IMR-90 (cell line): ENCODE results near the gene ADAMTS18. TPM values are rescaled to one million over a fixed set of nuclear protein-coding genes. Genes with fewer than 3 reads are reported as not detected.

ENCODE experiments used
- ATAC-seq: fragments of 200-7000 bp; cut with Tn5 transposase; 2 replicates; pipeline ENCODE4 v1.9.1; 2020; ENCODE audit warnings: low read depth, mild to moderate bottlenecking, moderate library complexity
- BruUV-seq: library from RNA; stranded (reverse); fragments of 400-500 nt; replicated peaks from 2 replicates; lab custom pipeline; 2021; lab: Mats Ljungman, UMichigan
- CTCF ChIA-PET: fragments of 300-600 bp; formaldehyde crosslinking; extraction: SDS; loops from one replicate; lab custom pipeline; 2021; ENCODE audit warnings: antibody characterized with exemption; lab: Yijun Ruan, JAX
- POLR2A ChIA-PET: fragments of 300-600 bp; sonication (Branson Sonifier 250); formaldehyde crosslinking; loops from one replicate; lab custom pipeline; 2022; ENCODE audit warnings: antibody characterized with exemption; ENCODE audit not compliant: unreplicated experiment; lab: Charles Lee
- DNase-seq: peaks from one replicate; pipeline ENCODE4 v3.0.0; 2013
- H2AFZ ChIP-seq: replicated peaks from 2 replicates; pipeline ENCODE3; 2013; ENCODE audit warnings: low read length, mild to moderate bottlenecking; ENCODE audit not compliant: poor library complexity
- H2AK5ac ChIP-seq: 2 replicates; pipeline ENCODE4 v1.6.1; 2013; ENCODE audit warnings: low read depth, low read length, inconsistent platforms
- H2AK9ac ChIP-seq: replicated peaks from 2 replicates; pipeline ENCODE3; 2013; ENCODE audit warnings: mild to moderate bottlenecking, low read depth, low read length, moderate library complexity; ENCODE audit not compliant: poor library complexity
- H2BK120ac ChIP-seq: 2 replicates; pipeline ENCODE4 v1.6.1; 2013; ENCODE audit warnings: low read depth, low read length, inconsistent platforms
- H2BK15ac ChIP-seq: 3 replicates; pipeline ENCODE4 v1.6.1; 2013; ENCODE audit warnings: low read depth, low read length, inconsistent platforms
- H2BK20ac ChIP-seq: 2 replicates; pipeline ENCODE4 v1.6.1; 2013; ENCODE audit warnings: low read depth, mild to moderate bottlenecking, inconsistent platforms, low read length, moderate library complexity
- H2BK5ac ChIP-seq: 2 replicates; pipeline ENCODE4 v1.6.1; 2013; ENCODE audit warnings: mild to moderate bottlenecking, low read depth, low read length, inconsistent platforms; ENCODE audit not compliant: poor library complexity, severe bottlenecking
- H3K14ac ChIP-seq: replicated peaks from 2 replicates; pipeline ENCODE4 v1.6.1; 2013; ENCODE audit warnings: low read depth, low read length, inconsistent platforms
- H3K18ac ChIP-seq: 2 replicates; pipeline ENCODE4 v1.6.1; 2013; ENCODE audit warnings: low read depth, low read length, control low read depth
- H3K23ac ChIP-seq: 2 replicates; pipeline ENCODE4 v1.6.1; 2013; ENCODE audit warnings: low read depth, low read length, inconsistent platforms
- H3K27ac ChIP-seq: 2 replicates; pipeline ENCODE4 v1.5.1; 2013; ENCODE audit warnings: mild to moderate bottlenecking, control low read depth, low read length; ENCODE audit not compliant: insufficient read depth
- H3K27me3 ChIP-seq: 2 replicates; pipeline ENCODE4 v1.6.1; 2013; ENCODE audit warnings: low read length; ENCODE audit not compliant: control insufficient read depth, insufficient read depth
- H3K36me3 ChIP-seq: 2 replicates; pipeline ENCODE4 v1.6.1; 2013; ENCODE audit warnings: low read length, mixed read lengths; ENCODE audit not compliant: control insufficient read depth, insufficient read depth
- H3K4ac ChIP-seq: 2 replicates; pipeline ENCODE4 v1.6.1; 2013; ENCODE audit warnings: low read depth, low read length, inconsistent platforms
- H3K4me1 ChIP-seq: 2 replicates; pipeline ENCODE4 v1.6.1; 2013; ENCODE audit warnings: low read length, mixed read lengths; ENCODE audit not compliant: control insufficient read depth, insufficient read depth
- H3K4me2 ChIP-seq: 2 replicates; pipeline ENCODE4 v1.6.1; 2013; ENCODE audit warnings: low read depth, mild to moderate bottlenecking, control low read depth, low read length, moderate library complexity
- H3K4me3 ChIP-seq: 2 replicates; pipeline ENCODE4 v1.5.1; 2013; ENCODE audit warnings: low read depth, mild to moderate bottlenecking, control low read depth, low read length, moderate library complexity; ENCODE audit not compliant: insufficient read depth
- H3K56ac ChIP-seq: 2 replicates; pipeline ENCODE4 v1.6.1; 2013; ENCODE audit warnings: low read length, inconsistent platforms; ENCODE audit not compliant: insufficient read depth; ENCODE audit errors: extremely low read depth
- H3K79me1 ChIP-seq, 2 experiments: 2 replicates each; pipeline ENCODE4 v1.6.1; 2013; ENCODE audit warnings: low read length in 2 of 2, inconsistent platforms in 1 of 2, low read depth in 1 of 2
- H3K9ac ChIP-seq: 2 replicates; pipeline ENCODE4 v1.6.1; 2013; ENCODE audit warnings: low read depth, low read length, control low read depth
- H3K9me1 ChIP-seq: 2 replicates; pipeline ENCODE4 v1.6.1; 2013; ENCODE audit warnings: low read length, inconsistent platforms; ENCODE audit not compliant: insufficient read depth
- H3K9me3 ChIP-seq: 2 replicates; pipeline ENCODE4 v1.6.1; 2013; ENCODE audit warnings: low read length; ENCODE audit not compliant: control insufficient read depth, insufficient read depth
- H4K20me1 ChIP-seq: 2 replicates; pipeline ENCODE4 v1.6.1; 2013; ENCODE audit warnings: low read length, inconsistent platforms; ENCODE audit not compliant: insufficient read depth
- H4K5ac ChIP-seq: 2 replicates; pipeline ENCODE4 v1.6.1; 2013; ENCODE audit warnings: mild to moderate bottlenecking, low read depth, low read length, control low read depth
- H4K8ac ChIP-seq, 2 experiments: 2 replicates each; pipeline ENCODE4 v1.6.1; 2013; ENCODE audit warnings: low read depth in 2 of 2, low read length in 2 of 2, control low read depth in 1 of 2, inconsistent platforms in 1 of 2
- H4K91ac ChIP-seq: 2 replicates; pipeline ENCODE4 v1.6.1; 2013; ENCODE audit warnings: low read depth, low read length, inconsistent platforms; ENCODE audit not compliant: insufficient read depth
- BHLHE40 ChIP-seq: fragments of 150-350 bp; IDR thresholded peaks from 2 replicates; pipeline ENCODE4 v1.6.1; 2016; ENCODE audit warnings: mild to moderate bottlenecking, low read depth, low read length
- CEBPB ChIP-seq: IDR thresholded peaks from 2 replicates; pipeline ENCODE4 v1.6.1; 2012; ENCODE audit warnings: low read depth, low read length, improper control_type of control experiment
- CHD1 ChIP-seq: IDR thresholded peaks from 2 replicates; pipeline ENCODE4 v1.6.1; 2012; ENCODE audit warnings: low read depth, low read length, improper control_type of control experiment
- CTCF ChIP-seq: conservative IDR thresholded peaks from 2 replicates; pipeline ENCODE4 v1.5.1; 2012; ENCODE audit warnings: mild to moderate bottlenecking, low read depth, low read length, improper control_type of control experiment
- ELK1 ChIP-seq: fragments of 150-350 bp; IDR thresholded peaks from 2 replicates; pipeline ENCODE4 v1.6.1; 2016; ENCODE audit warnings: low read depth, mild to moderate bottlenecking, low read length, moderate library complexity, borderline replicate concordance
- FOS ChIP-seq: fragments of 150-350 bp; IDR thresholded peaks from 2 replicates; pipeline ENCODE4 v1.6.1; 2016; ENCODE audit warnings: low read depth, low read length
- MAFK ChIP-seq: IDR thresholded peaks from 2 replicates; pipeline ENCODE4 v1.6.1; 2012; ENCODE audit warnings: low read depth, low read length, improper control_type of control experiment
- MAZ ChIP-seq: IDR thresholded peaks from 2 replicates; pipeline ENCODE4 v1.6.1; 2012; ENCODE audit warnings: low read depth, mild to moderate bottlenecking, low read length, improper control_type of control experiment, moderate library complexity, borderline replicate concordance
- MXI1 ChIP-seq: IDR thresholded peaks from 2 replicates; pipeline ENCODE4 v1.6.1; 2012; ENCODE audit warnings: low read depth, mild to moderate bottlenecking, low read length, moderate library complexity, borderline replicate concordance
- NFE2L2 ChIP-seq: fragments of 150-350 bp; IDR thresholded peaks from 2 replicates; pipeline ENCODE4 v1.6.1; 2016; ENCODE audit warnings: low read depth, mild to moderate bottlenecking, low read length
- POLR2A ChIP-seq: IDR thresholded peaks from 2 replicates; pipeline ENCODE4 v1.6.1; 2012; ENCODE audit warnings: mild to moderate bottlenecking, low read depth, low read length
- RAD21 ChIP-seq: IDR thresholded peaks from 2 replicates; pipeline ENCODE4 v1.6.1; 2012; ENCODE audit warnings: low read length, improper control_type of control experiment
- RCOR1 ChIP-seq: IDR thresholded peaks from 2 replicates; pipeline ENCODE4 v1.6.1; 2012; ENCODE audit warnings: mild to moderate bottlenecking, low read length, improper control_type of control experiment; ENCODE audit not compliant: insufficient replicate concordance
- RFX5 ChIP-seq: IDR thresholded peaks from 2 replicates; pipeline ENCODE4 v1.8.0; 2012; ENCODE audit warnings: low read depth, mild to moderate bottlenecking, low read length, moderate library complexity
- SMC3 ChIP-seq: fragments of 150-350 bp; IDR thresholded peaks from 2 replicates; pipeline ENCODE4 v1.6.1; 2016; ENCODE audit warnings: low read depth, mild to moderate bottlenecking, antibody characterized with exemption, low read length, moderate library complexity
- USF2 ChIP-seq: fragments of 150-350 bp; IDR thresholded peaks from 2 replicates; pipeline ENCODE4 v1.6.1; 2017; ENCODE audit warnings: mild to moderate bottlenecking, antibody characterized with exemption, low read length, low read depth
- WGBS, 2 experiments: methylation state at CpG; one replicate each; pipeline versions ENCODE4 v1.1.5 to v1.1.7; 2013; ENCODE audit warnings: missing lambda C conversion rate in 2 of 2; ENCODE audit not compliant: insufficient read length in 1 of 2; ENCODE audit errors: extremely low coverage in 2 of 2; 5-methylcytosine and 5-hydroxymethylcytosine counted together
- dilution Hi-C: fragments of 300-500 bp; cut with HindIII; formaldehyde crosslinking; loops from one replicate; pipeline ENCODE4 v1.14.3; 2018; ENCODE audit warnings: low sequenced_read_pairs; ENCODE audit not compliant: unreplicated experiment
- in situ Hi-C: fragments of 300-500 bp; cut with MboI; formaldehyde crosslinking; loops from 3 replicates; pipeline ENCODE4 v1.14.3; 2019; ENCODE audit warnings: low sequenced_read_pairs, inconsistent platforms, mixed read lengths
- intact Hi-C: fragments of 100-400 bp; cut with micrococcal nuclease; formaldehyde crosslinking; loops from 2 replicates; pipeline ENCODE4 v1.10.0; 2022
- polyA plus RNA-seq, 3 experiments: library from polyadenylated mRNA; depleted of rRNA; stranded (reverse); fragments of >200 nt; gene quantifications; 2 replicates each; pipeline ENCODE4 v1.2.3, GENCODE V29; 2012; ENCODE audit warnings: low replicate concordance in 1 of 3
- total RNA-seq: library from RNA; depleted of rRNA; stranded (reverse); fragments of >200 nt; gene quantifications from 2 replicates; pipeline ENCODE4 v1.2.3, GENCODE V29; 2012

ADAMTS18 gene
- total and polyA plus RNA-seq, 2 of the 4 experiments (the other 2 are of a cell fraction), result not detected

GRCh38 chr16:77277141-77277540 lies 157.7 kb downstream of the ADAMTS18 start:
- dilution Hi-C loops, result no loop called here
- no TSS peak for BruUV-seq

More at GRCh38 chr16:77277141-77277540, 157.7 kb downstream of the ADAMTS18 start:
- no peaks in the 10 kb centered on the region for H3K27me3 ChIP-seq
- in situ Hi-C loops, result no loop called here
- no peak overlapping the region for H2AK9ac ChIP-seq
- H2BK20ac ChIP-seq, result no peak overlapping the region
- no peak overlapping the region for H3K14ac ChIP-seq
- H3K4me3 ChIP-seq, result no peak overlapping the region
- no peak overlapping the region for H2AK5ac ChIP-seq
- H3K4me2 ChIP-seq, result no peak overlapping the region
- H3K27ac ChIP-seq, result no peak overlapping the region
- no peak overlapping the region for H3K9ac ChIP-seq
- CTCF ChIA-PET, result no interaction called here
- H3K79me1 ChIP-seq, result no peaks in the 10 kb centered on the region
- no peak overlapping the region for H4K91ac ChIP-seq
- H4K20me1 ChIP-seq, result no peaks in the 10 kb centered on the region
- POLR2A ChIA-PET, result no interaction called here
- H2BK5ac ChIP-seq, result no peak overlapping the region
- intact Hi-C loops, result no loop called here
- H3K4ac ChIP-seq, result no peak overlapping the region
- TF ChIP-seq RCOR1 (no peak), CTCF (no peak), MAFK (no peak), CHD1 (no peak), SMC3 (no peak), NFE2L2 (no peak), POLR2A (no peak), CEBPB (no peak), MXI1 (no peak), FOS (no peak), RFX5 (no peak), RAD21 (no peak), ELK1 (no peak), MAZ (no peak), USF2 (no peak), BHLHE40 (no peak)
- no peaks in the 10 kb centered on the region for H3K36me3 ChIP-seq
- no peak for ATAC-seq
- H3K56ac ChIP-seq, result no peak overlapping the region
- H3K9me3 ChIP-seq, result no peaks in the 10 kb centered on the region
- H4K5ac ChIP-seq, result no peak overlapping the region
- H2AFZ ChIP-seq, result no peak overlapping the region
- no peaks in the 10 kb centered on the region for H3K9me1 ChIP-seq
- H3K23ac ChIP-seq, result no peak overlapping the region
- H2BK120ac ChIP-seq, result no peak overlapping the region
- H2BK15ac ChIP-seq, result no peak overlapping the region
- no peak overlapping the region for H3K18ac ChIP-seq
- no peak overlapping the region for H4K8ac ChIP-seq
- H3K4me1 ChIP-seq, result no peaks in the 10 kb centered on the region
- WGBS, 2 experiments, result no CpG with 5 or more reads among the region's 2 CpGs
- DNase-seq, result no peak
